GM12878 (cell line): ENCODE measurements around the gene USP54.

Source experiments
- BMI1 ChIP-seq: fragments of 450-650 bp; IDR thresholded peaks from 2 replicates; pipeline ENCODE4 v1.6.1; 2016; ENCODE audit warnings: mild to moderate bottlenecking, moderate library complexity, borderline replicate concordance
- CEBPB ChIP-seq, 2 experiments: fragments of 150-350 bp in 1 of 2; IDR thresholded peaks; 2 replicates each; pipeline ENCODE4 v1.6.1; 2012 to 2014; ENCODE audit warnings: low read depth in 2 of 2, low read length in 2 of 2, borderline replicate concordance in 1 of 2, inconsistent platforms in 1 of 2
- FOS ChIP-seq: IDR thresholded peaks from 3 replicates; pipeline ENCODE4 v1.6.1; 2011; ENCODE audit warnings: borderline replicate concordance; ENCODE audit not compliant: insufficient read length; ENCODE audit errors: extremely low read depth
- GABPA ChIP-seq: IDR thresholded peaks from 2 replicates; pipeline ENCODE4 v1.6.1; 2014; ENCODE audit warnings: antibody characterized with exemption, low read depth, mild to moderate bottlenecking, inconsistent platforms
- POLR2AphosphoS5 ChIP-seq: IDR thresholded peaks from 2 replicates; pipeline ENCODE4 v1.6.1; 2011; ENCODE audit warnings: mild to moderate bottlenecking, low read length, inconsistent platforms
- ZZZ3 ChIP-seq: IDR thresholded peaks from 2 replicates; pipeline ENCODE4 v1.6.1; 2011; ENCODE audit warnings: low read depth; ENCODE audit not compliant: control insufficient read depth, insufficient read length
- TF ChIP-seq, protein P1 (sequence below), 3 experiments: IDR thresholded peaks in 2 of 3; conservative IDR thresholded peaks in 1 of 3; 2 replicates each; pipeline ENCODE4 v1.5.1; 2011; ENCODE audit warnings: low read depth in 3 of 3, low read length in 3 of 3, mild to moderate bottlenecking in 3 of 3, control low read depth in 2 of 3, moderate library complexity in 2 of 3, inconsistent platforms in 1 of 3, mixed read lengths in 1 of 3; ENCODE audit not compliant: control insufficient read depth in 2 of 3, insufficient read depth in 1 of 3; ENCODE audit errors: extremely low read depth in 1 of 3

- no peak for TF ChIP-seq GABPA
- no peak for TF ChIP-seq ZZZ3
- TF ChIP-seq CEBPB (IDR thresholded peaks at IDR 0.05; ENCODE audit: borderline replicate concordance in 1 of 2, low read depth in 2 of 2, low read length in 2 of 2): no peak
- no peak for TF ChIP-seq BMI1
- TF ChIP-seq, protein P1, sequence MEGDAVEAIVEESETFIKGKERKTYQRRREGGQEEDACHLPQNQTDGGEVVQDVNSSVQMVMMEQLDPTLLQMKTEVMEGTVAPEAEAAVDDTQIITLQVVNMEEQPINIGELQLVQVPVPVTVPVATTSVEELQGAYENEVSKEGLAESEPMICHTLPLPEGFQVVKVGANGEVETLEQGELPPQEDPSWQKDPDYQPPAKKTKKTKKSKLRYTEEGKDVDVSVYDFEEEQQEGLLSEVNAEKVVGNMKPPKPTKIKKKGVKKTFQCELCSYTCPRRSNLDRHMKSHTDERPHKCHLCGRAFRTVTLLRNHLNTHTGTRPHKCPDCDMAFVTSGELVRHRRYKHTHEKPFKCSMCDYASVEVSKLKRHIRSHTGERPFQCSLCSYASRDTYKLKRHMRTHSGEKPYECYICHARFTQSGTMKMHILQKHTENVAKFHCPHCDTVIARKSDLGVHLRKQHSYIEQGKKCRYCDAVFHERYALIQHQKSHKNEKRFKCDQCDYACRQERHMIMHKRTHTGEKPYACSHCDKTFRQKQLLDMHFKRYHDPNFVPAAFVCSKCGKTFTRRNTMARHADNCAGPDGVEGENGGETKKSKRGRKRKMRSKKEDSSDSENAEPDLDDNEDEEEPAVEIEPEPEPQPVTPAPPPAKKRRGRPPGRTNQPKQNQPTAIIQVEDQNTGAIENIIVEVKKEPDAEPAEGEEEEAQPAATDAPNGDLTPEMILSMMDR (IDR thresholded peaks at IDR 0.05 in 2 of 3, conservative IDR thresholded peaks at IDR 0.05 in 1 of 3; ENCODE audit: control insufficient read depth in 2 of 3, extremely low read depth in 1 of 3, insufficient read depth in 1 of 3, low read depth in 3 of 3, low read length in 3 of 3): no peak
- no peak for TF ChIP-seq FOS
- no peak for TF ChIP-seq POLR2AphosphoS5
Measured at GRCh38 chr10:73593110-73593509, 2.0 kb upstream of the USP54 start.
